MG63 (cell line): ENCODE data around the gene RPS13. TPM values are rescaled to one million over a fixed set of nuclear protein-coding genes. Genes with fewer than 3 reads are reported as not detected.
"Not testable (repeated sequence)": the region's sequence is repeated elsewhere in the genome, so short reads cannot be mapped to it uniquely, and the experiment has no call there.

Experiments used
- DNase-seq: peaks from one replicate; pipeline ENCODE4 v3.0.0-alpha.2; 2020
- H3K27me3 ChIP-seq: fragments of 250-450 bp; sonication (Bioruptor Pico); 2 replicates; pipeline ENCODE4 v1.5.1; 2020; ENCODE audit warnings: mild to moderate bottlenecking, moderate library complexity
- H3K36me3 ChIP-seq: fragments of 250-450 bp; sonication (Bioruptor Pico); 2 replicates; pipeline ENCODE4 v1.5.1; 2020; ENCODE audit warnings: mild to moderate bottlenecking, moderate library complexity
- H3K4me3 ChIP-seq: fragments of 250-450 bp; sonication (Bioruptor Pico); 2 replicates; pipeline ENCODE4 v1.5.1; 2020; ENCODE audit warnings: mild to moderate bottlenecking, moderate library complexity
- H3K9me3 ChIP-seq: fragments of 250-450 bp; sonication (Bioruptor Pico); 2 replicates; pipeline ENCODE4 v1.5.1; 2020; ENCODE audit warnings: mild to moderate bottlenecking, moderate library complexity
- total RNA-seq: library from RNA; depleted of rRNA; stranded (reverse); fragments of >200 nt; shearing (Covaris generic); gene quantifications from 2 replicates; pipeline ENCODE4 v1.2.3, GENCODE V29; 2014; ENCODE audit warnings: low replicate concordance; rRNA removed

The RPS13 gene
- total RNA-seq = 775 and 982 TPM in 2 replicates

GRCh38 chr11:17077520-17078401 lies at the start of gene RPS13:
TSS of gene RPS13 (minus strand) at chr11:17077667. CDS start at chr11:17077641, 26 bp downstream.
- Histone ChIP-seq H3K36me3 (peaks cover 42% of the 10 kb centered on the region), H3K4me3 (peak within 1 kb of the TSS; percentile 97), H3K27me3 (no peaks in the 10 kb centered on the region), H3K9me3 (no peaks in the 10 kb centered on the region)
- DNase-seq = peak; percentile 94

GRCh38 chr11:17121981-17122380 lies 44.5 kb upstream of the RPS13 start:
- no peaks in the 10 kb centered on the region; the same call in 1 of the 2 replicates for H3K36me3 ChIP-seq
- DNase-seq = no peak
- no peaks in the 10 kb centered on the region for H3K27me3 ChIP-seq
- no peak overlapping the region for H3K4me3 ChIP-seq
- no peaks in the 10 kb centered on the region for H3K9me3 ChIP-seq

- Histone ChIP-seq H3K4me3 (no peak overlapping the region), H3K36me3 (no peaks in the 10 kb centered on the region; the same call in none of the 2 replicates), H3K27me3 (no peaks in the 10 kb centered on the region), H3K9me3 (no peaks in the 10 kb centered on the region)
- no peak for DNase-seq
Measured at GRCh38 chr11:17117262-17117661, 39.8 kb upstream of the RPS13 start.

GRCh38 chr11:17116117-17116516 lies 38.6 kb upstream of the RPS13 start:
- no peaks in the 10 kb centered on the region; the same call in none of the 2 replicates for H3K36me3 ChIP-seq
- no peak overlapping the region for H3K4me3 ChIP-seq
- no peak for DNase-seq
- H3K27me3 ChIP-seq = no peaks in the 10 kb centered on the region
- no peaks in the 10 kb centered on the region for H3K9me3 ChIP-seq

GRCh38 chr11:17107745-17108144 lies 30.3 kb upstream of the RPS13 start:
- H3K27me3 ChIP-seq, DNase-seq, H3K9me3 ChIP-seq, H3K4me3 ChIP-seq, H3K36me3 ChIP-seq: not testable (repeated sequence)

- DNase-seq, H3K9me3 ChIP-seq, H3K36me3 ChIP-seq, H3K4me3 ChIP-seq, H3K27me3 ChIP-seq: not testable (repeated sequence)
Measured at GRCh38 chr11:17105404-17106040, 28.1 kb upstream of the RPS13 start.

GRCh38 chr11:17102462-17102861 lies 25.0 kb upstream of the RPS13 start:
- no peak for DNase-seq
- no peaks in the 10 kb centered on the region for H3K9me3 ChIP-seq
- H3K27me3 ChIP-seq = no peaks in the 10 kb centered on the region
- H3K36me3 ChIP-seq = no peaks in the 10 kb centered on the region; the same call in 1 of the 2 replicates
- no peak overlapping the region for H3K4me3 ChIP-seq

- Histone ChIP-seq H3K36me3 (peaks cover 3% of the 10 kb centered on the region), H3K9me3 (no peaks in the 10 kb centered on the region), H3K4me3 (no peak overlapping the region), H3K27me3 (no peaks in the 10 kb centered on the region)
- DNase-seq = no peak
Measured at GRCh38 chr11:17098658-17099057, 21.2 kb upstream of the RPS13 start.

- peaks cover 3% of the 10 kb centered on the region for H3K36me3 ChIP-seq
- DNase-seq = no peak
Measured at GRCh38 chr11:17098038-17098437, 20.6 kb upstream of the RPS13 start.

GRCh38 chr11:17085976-17086375 lies 8.5 kb upstream of the RPS13 start:
- not testable (repeated sequence) for DNase-seq, H3K36me3 ChIP-seq, H3K4me3 ChIP-seq, H3K9me3 ChIP-seq, H3K27me3 ChIP-seq

More at GRCh38 chr11:17098038-17098437, 20.6 kb upstream of the RPS13 start:
- Histone ChIP-seq H3K4me3 (no peak overlapping the region), H3K9me3 (no peaks in the 10 kb centered on the region), H3K27me3 (no peaks in the 10 kb centered on the region)

GRCh38 chr11:17077240-17077519 lies 287 bp downstream of the RPS13 start:
- Histone ChIP-seq H3K4me3 (peak overlapping the region; percentile 97), H3K36me3 (peaks cover 42% of the 10 kb centered on the region), H3K9me3 (no peaks in the 10 kb centered on the region), H3K27me3 (no peaks in the 10 kb centered on the region)
- no peak for DNase-seq

GRCh38 chr11:17076517-17077239 lies 789 bp downstream of the RPS13 start:
- Histone ChIP-seq H3K9me3 (no peaks in the 10 kb centered on the region), H3K27me3 (no peaks in the 10 kb centered on the region), H3K36me3 (peaks cover 42% of the 10 kb centered on the region), H3K4me3 (peak overlapping the region; percentile 97)
- no peak for DNase-seq

GRCh38 chr11:17075506-17075905 lies 2.0 kb downstream of the RPS13 start:
- Histone ChIP-seq H3K9me3 (no peaks in the 10 kb centered on the region), H3K4me3 (peak overlapping the region; percentile 97), H3K36me3 (peaks cover 42% of the 10 kb centered on the region), H3K27me3 (no peaks in the 10 kb centered on the region)
- no peak for DNase-seq

GRCh38 chr11:17073370-17074027 lies 4.0 kb downstream of the RPS13 start:
- H3K9me3 ChIP-seq = no peaks in the 10 kb centered on the region
- peaks cover 42% of the 10 kb centered on the region for H3K36me3 ChIP-seq
- H3K4me3 ChIP-seq = no peak overlapping the region
- H3K27me3 ChIP-seq = no peaks in the 10 kb centered on the region
- DNase-seq = no peak

- H3K4me3 ChIP-seq = no peak overlapping the region
- no peaks in the 10 kb centered on the region for H3K27me3 ChIP-seq
- H3K9me3 ChIP-seq = no peaks in the 10 kb centered on the region
- H3K36me3 ChIP-seq = no peaks in the 10 kb centered on the region
- DNase-seq = no peak
Measured at GRCh38 chr11:17067417-17067816, 10.1 kb downstream of the RPS13 start.

GRCh38 chr11:17066691-17067090 lies 10.8 kb downstream of the RPS13 start:
- H3K4me3 ChIP-seq = no peak overlapping the region
- no peaks in the 10 kb centered on the region for H3K9me3 ChIP-seq
- H3K27me3 ChIP-seq = no peaks in the 10 kb centered on the region
- no peaks in the 10 kb centered on the region for H3K36me3 ChIP-seq
- DNase-seq = no peak
